Activated CD8-positive, alpha-beta memory T cell treated with anti-CD3 and anti-CD28 coated beads, Interleukin-2, amount 50 U/mL, for 1 hour (primary cell): Measurements from ENCODE around the gene BCAS4.
"Not testable (repeated sequence)": the region's sequence is repeated elsewhere in the genome, so short reads cannot be mapped to it uniquely, and the experiment has no call there.

Source experiments
- DNase-seq: peaks from one replicate; pipeline ENCODE4 v3.0.0-alpha.2; 2020; ENCODE audit errors: extremely low read depth

The BCAS4 gene

GRCh38 chr20:50794846-50795634 lies at the start of gene BCAS4:
BCAS4 (plus strand) TSS chr20:50795061; CDS start chr20:50795084, 23 bp downstream.
- no peak for DNase-seq

GRCh38 chr20:50745634-50746137 lies 49.2 kb upstream of the BCAS4 start:
- no peak for DNase-seq

GRCh38 chr20:50746138-50746940 lies 48.5 kb upstream of the BCAS4 start:
- DNase-seq: no peak

- no peak for DNase-seq
These were observed 47.6 kb upstream of the BCAS4 start for GRCh38 chr20:50747275-50747674.

GRCh38 chr20:50750145-50750671 lies 44.7 kb upstream of the BCAS4 start:
- DNase-seq: no peak

GRCh38 chr20:50753152-50753551 lies 41.7 kb upstream of the BCAS4 start:
- DNase-seq: no peak

- DNase-seq: no peak
These were observed 40.4 kb upstream of the BCAS4 start for GRCh38 chr20:50754420-50754819.

- DNase-seq: no peak
These were observed 38.4 kb upstream of the BCAS4 start for GRCh38 chr20:50756447-50756846.

GRCh38 chr20:50758469-50758868 lies 36.4 kb upstream of the BCAS4 start:
- no peak for DNase-seq

- DNase-seq: no peak
These were observed 35.9 kb upstream of the BCAS4 start for GRCh38 chr20:50758992-50759391.

- no peak for DNase-seq
These were observed 35.2 kb upstream of the BCAS4 start for GRCh38 chr20:50759678-50760077.

GRCh38 chr20:50762045-50762422 lies 32.8 kb upstream of the BCAS4 start:
- DNase-seq: no peak

- no peak for DNase-seq
These were observed 32.2 kb upstream of the BCAS4 start for GRCh38 chr20:50762435-50763220.

GRCh38 chr20:50763550-50764458 lies 31.1 kb upstream of the BCAS4 start:
- not testable (repeated sequence) for DNase-seq

- DNase-seq: not testable (repeated sequence)
These were observed 29.6 kb upstream of the BCAS4 start for GRCh38 chr20:50765251-50765650.

GRCh38 chr20:50765674-50766073 lies 29.2 kb upstream of the BCAS4 start:
- no peak for DNase-seq

- not testable (repeated sequence) for DNase-seq
These were observed 27.7 kb upstream of the BCAS4 start for GRCh38 chr20:50766955-50767809.

- not testable (repeated sequence) for DNase-seq
These were observed 25.9 kb upstream of the BCAS4 start for GRCh38 chr20:50768991-50769390.

- DNase-seq: not testable (repeated sequence)
These were observed 25.2 kb upstream of the BCAS4 start for GRCh38 chr20:50769551-50770085.
